ENCODE results near the gene ANO7.
A peak's percentile ranks its signal among the peaks of the same experiment; 100 is the strongest.

The ANO7 gene

GRCh38 chr2:241159116-241159515, 29.4 kb upstream of the ANO7 start:
- DNase-seq, result no peak

GRCh38 chr2:241160318-241160717, 28.2 kb upstream of the ANO7 start:
- DNase-seq, result no peak

- peak; percentile 73 for DNase-seq
Observed at GRCh38 chr2:241161646-241162281, 26.7 kb upstream of the ANO7 start.

GRCh38 chr2:241163601-241164118, 24.8 kb upstream of the ANO7 start:
- no peak for DNase-seq

GRCh38 chr2:241168366-241168765, 20.1 kb upstream of the ANO7 start:
- no peak for DNase-seq

- no peak for DNase-seq
Observed at GRCh38 chr2:241173557-241173956, 14.9 kb upstream of the ANO7 start.

GRCh38 chr2:241177526-241178334, 10.7 kb upstream of the ANO7 start:
- no peak for DNase-seq

- no peak for DNase-seq
Observed at GRCh38 chr2:241178961-241179360, 9.5 kb upstream of the ANO7 start.

- DNase-seq, result peak; percentile 14
Observed at GRCh38 chr2:241179899-241180298, 8.6 kb upstream of the ANO7 start.

- no peak for DNase-seq
Observed at GRCh38 chr2:241180495-241180894, 8.0 kb upstream of the ANO7 start.

- no peak for DNase-seq
Observed at GRCh38 chr2:241182126-241182525, 6.4 kb upstream of the ANO7 start.

GRCh38 chr2:241182531-241183133, 5.8 kb upstream of the ANO7 start:
- no peak for DNase-seq

GRCh38 chr2:241183221-241183620, 5.3 kb upstream of the ANO7 start:
- no peak for DNase-seq

GRCh38 chr2:241184901-241185300, 3.6 kb upstream of the ANO7 start:
- no peak for DNase-seq

- no peak for DNase-seq
Observed at GRCh38 chr2:241185961-241186360, 2.5 kb upstream of the ANO7 start.

GRCh38 chr2:241187101-241187917, 1.2 kb upstream of the ANO7 start:
- DNase-seq, result no peak

GRCh38 chr2:241187918-241188234, 601 bp upstream of the ANO7 start:
- no peak for DNase-seq

- DNase-seq, result no peak
Observed at GRCh38 chr2:241189093-241189855, 797 bp downstream of the ANO7 start.

GRCh38 chr2:241189856-241190201, 1.4 kb downstream of the ANO7 start:
- no peak for DNase-seq

GRCh38 chr2:241190291-241190981, 2.0 kb downstream of the ANO7 start:
- no peak for DNase-seq

GRCh38 chr2:241191081-241191480, 2.6 kb downstream of the ANO7 start:
- DNase-seq, result no peak

GRCh38 chr2:241193271-241193670, 4.8 kb downstream of the ANO7 start:
- DNase-seq, result no peak
